IMR-90 (cell line): ENCODE measurements around the gene GABARAPL1. TPM values are rescaled to one million over a fixed set of nuclear protein-coding genes. Genes with fewer than 3 reads are reported as not detected.

Source experiments
- ATAC-seq: fragments of 200-7000 bp; cut with Tn5 transposase; 2 replicates; pipeline ENCODE4 v1.9.1; 2020; ENCODE audit warnings: low read depth, mild to moderate bottlenecking, moderate library complexity
- BruUV-seq: library from RNA; stranded (reverse); fragments of 400-500 nt; replicated peaks from 2 replicates; lab custom pipeline; 2021; lab: Mats Ljungman, UMichigan
- CTCF ChIA-PET: fragments of 300-600 bp; formaldehyde crosslinking; extraction: SDS; loops from one replicate; lab custom pipeline; 2021; ENCODE audit warnings: antibody characterized with exemption; lab: Yijun Ruan, JAX
- POLR2A ChIA-PET: fragments of 300-600 bp; sonication (Branson Sonifier 250); formaldehyde crosslinking; loops from one replicate; lab custom pipeline; 2022; ENCODE audit warnings: antibody characterized with exemption; ENCODE audit not compliant: unreplicated experiment; lab: Charles Lee
- DNase-seq: peaks from one replicate; pipeline ENCODE4 v3.0.0; 2013
- H2AFZ ChIP-seq: replicated peaks from 2 replicates; pipeline ENCODE3; 2013; ENCODE audit warnings: low read length, mild to moderate bottlenecking; ENCODE audit not compliant: poor library complexity
- H2AK5ac ChIP-seq: 2 replicates; pipeline ENCODE4 v1.6.1; 2013; ENCODE audit warnings: low read depth, low read length, inconsistent platforms
- H2AK9ac ChIP-seq: replicated peaks from 2 replicates; pipeline ENCODE3; 2013; ENCODE audit warnings: mild to moderate bottlenecking, low read depth, low read length, moderate library complexity; ENCODE audit not compliant: poor library complexity
- H2BK120ac ChIP-seq: 2 replicates; pipeline ENCODE4 v1.6.1; 2013; ENCODE audit warnings: low read depth, low read length, inconsistent platforms
- H2BK15ac ChIP-seq: 3 replicates; pipeline ENCODE4 v1.6.1; 2013; ENCODE audit warnings: low read depth, low read length, inconsistent platforms
- H2BK20ac ChIP-seq: 2 replicates; pipeline ENCODE4 v1.6.1; 2013; ENCODE audit warnings: low read depth, mild to moderate bottlenecking, inconsistent platforms, low read length, moderate library complexity
- H2BK5ac ChIP-seq: 2 replicates; pipeline ENCODE4 v1.6.1; 2013; ENCODE audit warnings: mild to moderate bottlenecking, low read depth, low read length, inconsistent platforms; ENCODE audit not compliant: poor library complexity, severe bottlenecking
- H3K14ac ChIP-seq: replicated peaks from 2 replicates; pipeline ENCODE4 v1.6.1; 2013; ENCODE audit warnings: low read depth, low read length, inconsistent platforms
- H3K18ac ChIP-seq: 2 replicates; pipeline ENCODE4 v1.6.1; 2013; ENCODE audit warnings: low read depth, low read length, control low read depth
- H3K23ac ChIP-seq: 2 replicates; pipeline ENCODE4 v1.6.1; 2013; ENCODE audit warnings: low read depth, low read length, inconsistent platforms
- H3K27ac ChIP-seq: 2 replicates; pipeline ENCODE4 v1.5.1; 2013; ENCODE audit warnings: mild to moderate bottlenecking, control low read depth, low read length; ENCODE audit not compliant: insufficient read depth
- H3K27me3 ChIP-seq: 2 replicates; pipeline ENCODE4 v1.6.1; 2013; ENCODE audit warnings: low read length; ENCODE audit not compliant: control insufficient read depth, insufficient read depth
- H3K36me3 ChIP-seq: 2 replicates; pipeline ENCODE4 v1.6.1; 2013; ENCODE audit warnings: low read length, mixed read lengths; ENCODE audit not compliant: control insufficient read depth, insufficient read depth
- H3K4ac ChIP-seq: 2 replicates; pipeline ENCODE4 v1.6.1; 2013; ENCODE audit warnings: low read depth, low read length, inconsistent platforms
- H3K4me1 ChIP-seq: 2 replicates; pipeline ENCODE4 v1.6.1; 2013; ENCODE audit warnings: low read length, mixed read lengths; ENCODE audit not compliant: control insufficient read depth, insufficient read depth
- H3K4me2 ChIP-seq: 2 replicates; pipeline ENCODE4 v1.6.1; 2013; ENCODE audit warnings: low read depth, mild to moderate bottlenecking, control low read depth, low read length, moderate library complexity
- H3K4me3 ChIP-seq: 2 replicates; pipeline ENCODE4 v1.5.1; 2013; ENCODE audit warnings: low read depth, mild to moderate bottlenecking, control low read depth, low read length, moderate library complexity; ENCODE audit not compliant: insufficient read depth
- H3K56ac ChIP-seq: 2 replicates; pipeline ENCODE4 v1.6.1; 2013; ENCODE audit warnings: low read length, inconsistent platforms; ENCODE audit not compliant: insufficient read depth; ENCODE audit errors: extremely low read depth
- H3K79me1 ChIP-seq, 2 experiments: 2 replicates each; pipeline ENCODE4 v1.6.1; 2013; ENCODE audit warnings: low read length in 2 of 2, inconsistent platforms in 1 of 2, low read depth in 1 of 2
- H3K9ac ChIP-seq: 2 replicates; pipeline ENCODE4 v1.6.1; 2013; ENCODE audit warnings: low read depth, low read length, control low read depth
- H3K9me1 ChIP-seq: 2 replicates; pipeline ENCODE4 v1.6.1; 2013; ENCODE audit warnings: low read length, inconsistent platforms; ENCODE audit not compliant: insufficient read depth
- H3K9me3 ChIP-seq: 2 replicates; pipeline ENCODE4 v1.6.1; 2013; ENCODE audit warnings: low read length; ENCODE audit not compliant: control insufficient read depth, insufficient read depth
- H4K20me1 ChIP-seq: 2 replicates; pipeline ENCODE4 v1.6.1; 2013; ENCODE audit warnings: low read length, inconsistent platforms; ENCODE audit not compliant: insufficient read depth
- H4K5ac ChIP-seq: 2 replicates; pipeline ENCODE4 v1.6.1; 2013; ENCODE audit warnings: mild to moderate bottlenecking, low read depth, low read length, control low read depth
- H4K8ac ChIP-seq, 2 experiments: 2 replicates each; pipeline ENCODE4 v1.6.1; 2013; ENCODE audit warnings: low read depth in 2 of 2, low read length in 2 of 2, control low read depth in 1 of 2, inconsistent platforms in 1 of 2
- H4K91ac ChIP-seq: 2 replicates; pipeline ENCODE4 v1.6.1; 2013; ENCODE audit warnings: low read depth, low read length, inconsistent platforms; ENCODE audit not compliant: insufficient read depth
- RAD21 ChIP-seq: IDR thresholded peaks from 2 replicates; pipeline ENCODE4 v1.6.1; 2012; ENCODE audit warnings: low read length, improper control_type of control experiment
- WGBS, 2 experiments: methylation state at CpG; one replicate each; pipeline versions ENCODE4 v1.1.5 to v1.1.7; 2013; ENCODE audit warnings: missing lambda C conversion rate in 2 of 2; ENCODE audit not compliant: insufficient read length in 1 of 2; ENCODE audit errors: extremely low coverage in 2 of 2; 5-methylcytosine and 5-hydroxymethylcytosine counted together
- dilution Hi-C: fragments of 300-500 bp; cut with HindIII; formaldehyde crosslinking; loops from one replicate; pipeline ENCODE4 v1.14.3; 2018; ENCODE audit warnings: low sequenced_read_pairs; ENCODE audit not compliant: unreplicated experiment
- in situ Hi-C: fragments of 300-500 bp; cut with MboI; formaldehyde crosslinking; loops from 3 replicates; pipeline ENCODE4 v1.14.3; 2019; ENCODE audit warnings: low sequenced_read_pairs, inconsistent platforms, mixed read lengths
- intact Hi-C: fragments of 100-400 bp; cut with micrococcal nuclease; formaldehyde crosslinking; loops from 2 replicates; pipeline ENCODE4 v1.10.0; 2022
- polyA plus RNA-seq, 3 experiments: library from polyadenylated mRNA; depleted of rRNA; stranded (reverse); fragments of >200 nt; gene quantifications; 2 replicates each; pipeline ENCODE4 v1.2.3, GENCODE V29; 2012; ENCODE audit warnings: low replicate concordance in 1 of 3
- total RNA-seq: library from RNA; depleted of rRNA; stranded (reverse); fragments of >200 nt; gene quantifications from 2 replicates; pipeline ENCODE4 v1.2.3, GENCODE V29; 2012

Gene GABARAPL1
- total and polyA plus RNA-seq, 2 of the 4 experiments (the other 2 are of a cell fraction): 51.6 to 93.6 TPM

DNA sequence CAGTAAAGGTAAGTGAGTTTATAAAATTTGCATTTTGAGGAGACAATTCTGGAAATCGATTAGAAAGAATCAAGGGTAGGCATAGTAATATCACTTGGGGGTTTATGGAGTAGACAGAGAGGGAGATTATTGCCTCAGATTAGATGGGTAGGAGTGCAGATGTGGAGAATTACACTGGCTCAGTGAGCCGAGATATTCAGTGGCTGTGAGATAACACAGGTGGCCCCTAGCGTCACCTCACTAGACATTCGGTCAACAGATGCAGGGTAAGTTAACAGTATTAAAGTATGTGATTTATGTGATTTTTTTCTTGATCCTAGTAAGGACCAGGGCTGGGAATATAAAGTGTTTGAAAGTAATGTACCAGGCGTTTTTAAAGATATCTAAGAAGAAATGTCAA, 55.4 kb downstream of the GABARAPL1 start:
- Histone ChIP-seq H3K4me1 (no peaks in the 10 kb centered on the region), H4K5ac (no peak overlapping the region), H2BK5ac (no peak overlapping the region), H4K91ac (no peak overlapping the region), H3K14ac (no peak overlapping the region), H2BK20ac (no peak overlapping the region), H3K36me3 (no peaks in the 10 kb centered on the region), H3K23ac (no peak overlapping the region), H2AK9ac (no peak overlapping the region), H3K9ac (no peak overlapping the region), H4K20me1 (no peaks in the 10 kb centered on the region), H3K4me3 (no peak overlapping the region), H3K56ac (no peak overlapping the region), H2AK5ac (no peak overlapping the region), H2BK120ac (no peak overlapping the region), H3K9me3 (no peaks in the 10 kb centered on the region), H3K27me3 (no peaks in the 10 kb centered on the region), H2BK15ac (no peak overlapping the region), H3K27ac (no peak overlapping the region), H3K18ac (no peak overlapping the region), H4K8ac (no peak overlapping the region), H3K4me2 (no peak overlapping the region), H3K79me1 (no peaks in the 10 kb centered on the region), H3K4ac (no peak overlapping the region), H2AFZ (no peak overlapping the region), H3K9me1 (no peaks in the 10 kb centered on the region)
- TF ChIP-seq RAD21: no peak
- ChIA-PET CTCF (no interaction called here), POLR2A (no interaction called here)
- in situ Hi-C loops: no loop called here
- ATAC-seq: no peak
- 71% methylated on average over 2 of the region's 5 CpGs; no CpG with 5 or more reads in 1 of the 2 experiments for WGBS, 2 experiments
- no peak for DNase-seq
- dilution Hi-C loops: no loop called here
- BruUV-seq: no TSS peak
- intact Hi-C loops: no loop called here
